Measurements from ENCODE around the gene RADIL.

Gene RADIL

DNA sequence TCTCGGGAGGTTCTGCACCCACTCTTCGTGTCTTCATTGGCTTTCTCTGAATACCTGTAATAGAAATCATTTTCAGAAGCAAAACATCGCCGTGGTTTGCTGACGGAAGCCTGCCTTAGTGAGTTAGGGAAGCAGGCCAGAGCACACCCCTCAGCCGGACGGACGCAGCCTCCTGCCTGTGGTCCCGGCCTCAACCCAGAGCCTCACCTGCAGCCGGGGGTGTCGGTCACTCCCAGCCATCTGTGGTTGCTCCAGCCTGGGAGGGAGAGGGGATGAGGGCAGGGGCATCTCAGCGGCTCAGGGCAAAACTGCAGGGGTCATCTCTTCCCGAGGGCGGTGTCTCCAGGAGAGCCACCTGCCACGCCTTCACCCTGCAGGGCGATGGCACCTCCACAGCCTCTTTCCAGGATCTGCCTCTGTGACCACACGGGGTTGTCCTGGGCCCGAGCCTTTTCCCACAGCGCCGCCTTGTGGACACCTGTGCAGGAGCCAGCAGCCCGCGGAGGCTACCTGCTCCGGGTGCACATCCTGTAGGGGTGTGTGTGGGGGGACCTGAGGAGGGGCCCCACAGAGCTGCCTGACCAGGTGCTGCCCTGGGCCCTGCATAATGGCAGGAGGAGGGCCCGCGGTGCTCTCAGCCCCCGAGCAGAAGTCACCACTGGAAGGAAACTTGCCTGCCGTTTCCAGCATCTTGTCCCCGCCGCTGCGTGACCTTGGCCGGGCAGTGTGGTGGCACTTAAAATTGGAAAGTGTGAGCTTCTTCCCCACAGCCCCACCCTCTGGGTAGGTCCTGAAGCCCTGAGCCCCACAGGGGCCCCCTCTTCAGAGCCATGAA lies 129.7 kb downstream of the RADIL start:
- peak; percentile 77 for DNase-seq

- DNase-seq, result no peak
These were observed 132.0 kb downstream of the RADIL start for GRCh38 chr7:4751398-4751947.

DNA sequence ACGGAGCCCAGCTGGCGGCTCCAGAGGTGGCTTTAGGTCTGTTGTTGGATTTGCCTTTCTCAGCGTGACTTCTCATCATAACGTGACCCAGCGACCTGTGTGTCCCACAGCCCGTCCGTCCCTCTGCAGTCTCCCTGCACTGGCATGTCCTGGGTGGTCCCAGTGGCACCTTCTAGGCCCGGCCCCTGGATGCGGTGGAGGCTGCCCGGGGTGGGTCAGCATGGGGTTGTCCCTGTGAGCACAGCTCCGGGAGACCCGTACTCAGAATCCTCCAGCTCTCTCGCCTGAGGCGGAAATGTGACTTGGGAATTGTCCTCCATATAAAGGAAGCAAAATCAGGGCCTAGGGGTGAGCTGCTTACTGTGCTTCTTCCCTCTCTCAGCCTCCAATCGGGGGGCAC lies 133.7 kb downstream of the RADIL start:
- DNase-seq, result no peak

DNA sequence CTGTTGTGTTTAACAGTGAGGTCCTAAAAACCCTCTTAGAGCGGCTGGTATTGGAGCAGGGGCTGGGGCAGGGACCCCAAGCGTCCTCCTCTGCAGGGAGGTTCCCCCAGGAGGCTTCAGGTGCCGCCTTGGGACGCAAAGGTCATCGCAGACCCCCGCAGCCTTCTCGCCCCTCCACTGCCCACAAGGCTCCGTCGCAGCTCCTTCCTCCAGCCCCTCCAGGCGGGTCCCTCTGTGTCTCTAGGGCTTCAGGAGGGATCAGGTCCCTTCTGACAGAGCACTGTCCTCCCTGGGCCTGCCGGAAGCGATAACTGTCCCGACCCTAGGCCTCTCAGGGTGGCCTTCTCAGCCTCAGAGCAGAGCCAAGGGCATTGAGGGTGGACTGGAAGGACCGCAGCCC lies 134.2 kb downstream of the RADIL start:
- no peak for DNase-seq

Measured in NCI-H345 (cell line).